Stimulated activated CD4-positive, alpha-beta T cell treated with anti-CD3 and anti-CD28 coated beads, Interleukin-1b, Interleukin-23, amount 100 ng/mL, for 48 hours (primary cell): ENCODE data around the gene SETDB2.

Experiments used
- DNase-seq: peaks from one replicate; pipeline ENCODE4 v3.0.0-alpha.2; 2020

SETDB2 gene

GRCh38 chr13:49435992-49436391 is 8.1 kb upstream of the SETDB2 start:
- DNase-seq = no peak

GRCh38 chr13:49436890-49437289 is 7.2 kb upstream of the SETDB2 start:
- no peak for DNase-seq

DNA sequence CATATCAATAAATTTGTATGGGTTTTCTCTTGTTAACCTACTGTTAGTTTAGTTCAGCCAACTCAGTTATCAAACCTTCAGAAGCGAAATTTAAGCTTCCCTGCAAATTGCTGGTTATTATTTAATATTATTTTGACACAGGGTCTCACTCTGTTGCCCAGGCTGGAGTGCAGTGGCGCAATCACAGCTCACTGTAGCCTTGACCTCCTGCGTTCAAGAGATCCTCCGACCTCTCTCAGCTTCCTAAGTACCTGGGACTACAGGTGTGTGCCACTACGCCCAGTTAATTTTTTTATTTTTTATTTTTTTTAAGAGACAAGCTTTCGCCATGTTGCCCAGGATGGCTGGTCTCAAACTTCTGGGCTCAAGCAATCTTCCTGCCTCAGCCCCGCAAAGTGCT is 6.4 kb upstream of the SETDB2 start:
- no peak for DNase-seq

GRCh38 chr13:49439609-49440008 is 4.5 kb upstream of the SETDB2 start:
- no peak for DNase-seq

DNA sequence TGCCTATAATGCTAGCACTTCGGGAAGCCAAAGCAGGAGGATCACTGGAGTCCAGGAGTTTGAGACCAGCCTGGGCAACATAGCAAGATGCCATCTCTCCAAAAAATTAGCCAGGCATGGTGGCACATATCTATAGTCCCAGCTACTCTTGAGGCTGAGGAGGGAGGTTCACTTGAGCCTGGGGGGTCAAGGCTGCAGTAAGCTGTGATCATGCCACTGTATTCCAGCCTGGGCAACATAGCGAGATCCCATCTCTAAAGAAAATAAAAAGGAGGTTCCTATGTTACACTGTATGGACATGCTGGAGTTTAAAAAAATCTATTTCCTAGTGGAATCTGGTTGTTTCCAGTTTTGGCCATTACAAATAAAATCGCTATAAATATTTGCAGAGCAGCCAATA is 2.8 kb upstream of the SETDB2 start:
- DNase-seq = no peak

GRCh38 chr13:49441846-49442245 is 2.2 kb upstream of the SETDB2 start:
- no peak for DNase-seq

GRCh38 chr13:49443357-49443703 is 744 bp upstream of the SETDB2 start:
- no peak for DNase-seq

DNA sequence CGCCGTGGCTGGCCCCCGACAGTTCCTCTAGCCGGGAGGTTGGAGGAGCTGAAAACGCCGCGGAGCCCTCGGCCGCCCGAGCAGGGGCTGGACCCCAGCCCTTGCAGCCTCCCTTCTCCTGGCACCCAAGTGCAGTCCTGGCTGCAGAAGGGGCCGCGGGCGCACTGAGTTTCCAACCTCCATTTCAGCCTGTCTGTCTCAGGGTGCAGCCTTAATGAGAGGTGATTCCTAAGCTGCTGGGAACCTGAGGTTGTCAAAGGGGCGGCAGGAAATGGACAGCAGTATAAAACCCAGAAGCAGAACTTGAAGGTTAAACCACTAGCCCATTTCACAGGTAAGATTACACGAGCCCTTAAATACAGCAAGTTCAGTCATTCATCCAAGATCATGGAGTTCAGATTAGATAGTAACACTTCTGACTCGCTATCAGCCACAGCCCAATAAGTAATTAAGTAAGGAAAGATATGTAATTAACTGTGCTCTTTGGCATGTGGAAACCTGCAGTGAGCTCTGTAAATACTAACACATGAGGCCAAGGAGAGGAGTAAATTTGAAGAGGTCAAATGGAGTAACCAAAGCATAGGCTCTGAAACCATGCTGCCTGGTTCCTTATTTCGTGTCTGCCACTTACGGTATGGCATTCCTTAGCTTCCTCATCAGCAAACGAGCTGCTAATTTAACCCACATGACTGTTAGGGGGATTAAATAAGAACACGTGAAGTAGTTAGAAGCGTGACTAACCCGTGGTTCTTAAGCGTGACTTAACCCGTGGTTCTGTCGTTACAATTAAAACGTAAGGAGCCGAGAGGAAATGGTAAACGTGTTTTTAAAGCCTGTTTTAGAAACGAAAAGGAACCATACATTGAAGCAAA is 686 bp downstream of the SETDB2 start:
- peak; percentile 21 for DNase-seq

DNA sequence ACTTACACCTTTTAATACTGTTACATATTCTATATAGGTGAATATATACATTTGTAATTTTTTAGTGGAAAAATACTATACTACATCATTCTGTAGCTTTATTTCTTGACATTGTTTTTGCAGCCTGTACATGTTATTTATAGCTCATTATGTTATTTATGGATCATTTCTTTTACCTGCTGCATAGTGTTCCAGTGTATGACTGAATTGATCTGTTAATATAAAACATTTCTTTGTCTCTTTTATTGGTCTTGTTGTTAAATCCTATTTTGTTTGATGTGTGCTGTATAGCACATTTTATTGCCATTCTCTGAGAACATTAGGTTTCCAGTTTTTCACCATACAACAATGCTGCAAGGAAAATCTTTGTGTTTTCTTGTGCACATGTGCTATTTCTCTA is 2.4 kb downstream of the SETDB2 start:
- no peak for DNase-seq

DNA sequence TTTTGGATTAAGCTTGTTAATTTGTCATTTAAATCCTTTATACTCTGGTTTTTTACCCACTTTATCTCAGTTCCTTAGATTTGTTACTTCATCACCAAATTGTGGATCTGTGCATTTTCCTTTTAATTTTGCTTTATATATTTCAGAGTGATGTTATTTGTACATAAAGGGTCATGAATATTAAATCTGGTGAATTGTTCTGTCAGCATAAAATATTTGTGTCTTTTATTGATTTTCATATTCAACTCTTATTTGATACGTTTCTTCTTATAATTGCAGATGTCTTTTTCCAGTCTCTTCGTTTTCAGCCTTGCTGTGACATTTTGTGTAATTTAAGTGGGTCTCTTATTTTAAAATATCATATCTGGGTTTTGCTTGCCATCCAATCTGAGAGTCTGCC is 4.7 kb downstream of the SETDB2 start:
- DNase-seq = no peak

- DNase-seq = no peak
These were observed 6.2 kb downstream of the SETDB2 start for GRCh38 chr13:49450105-49450819.

DNA sequence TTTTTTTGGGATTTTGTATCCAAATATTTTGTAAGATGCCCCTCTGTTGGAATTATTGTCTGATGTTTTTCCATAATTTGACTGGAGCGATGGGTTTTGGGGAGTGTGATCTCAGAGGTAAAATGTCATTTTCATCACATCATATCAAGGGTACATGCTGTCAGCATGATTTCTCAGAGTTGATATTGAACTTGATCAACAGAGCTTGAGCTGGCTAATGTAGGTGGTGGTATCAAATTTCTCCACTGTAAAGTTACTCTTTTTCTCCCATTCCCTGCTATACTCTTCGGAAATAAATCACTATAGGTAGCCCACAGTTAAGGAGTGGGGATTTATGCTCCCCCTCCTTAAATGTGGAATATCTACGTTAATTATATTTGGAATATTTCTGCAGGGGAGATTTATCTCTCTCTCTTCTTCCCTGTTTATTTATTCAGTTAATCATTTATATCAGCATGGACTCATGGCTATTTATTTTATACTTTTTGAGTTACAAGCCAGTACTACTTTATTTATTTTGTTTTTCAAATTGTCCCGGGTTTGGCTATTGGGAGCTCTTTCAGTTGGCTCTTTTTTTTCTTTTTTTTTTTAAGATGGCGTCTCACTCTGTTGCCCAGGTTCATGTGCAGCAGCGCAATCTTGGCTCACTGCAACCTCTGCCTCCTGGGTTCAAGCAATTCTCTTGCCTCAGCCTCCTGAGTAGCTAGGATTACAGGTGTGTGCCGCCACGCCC is 8.8 kb downstream of the SETDB2 start:
- DNase-seq = no peak

GRCh38 chr13:49453465-49453864 is 9.4 kb downstream of the SETDB2 start:
- no peak for DNase-seq

DNA sequence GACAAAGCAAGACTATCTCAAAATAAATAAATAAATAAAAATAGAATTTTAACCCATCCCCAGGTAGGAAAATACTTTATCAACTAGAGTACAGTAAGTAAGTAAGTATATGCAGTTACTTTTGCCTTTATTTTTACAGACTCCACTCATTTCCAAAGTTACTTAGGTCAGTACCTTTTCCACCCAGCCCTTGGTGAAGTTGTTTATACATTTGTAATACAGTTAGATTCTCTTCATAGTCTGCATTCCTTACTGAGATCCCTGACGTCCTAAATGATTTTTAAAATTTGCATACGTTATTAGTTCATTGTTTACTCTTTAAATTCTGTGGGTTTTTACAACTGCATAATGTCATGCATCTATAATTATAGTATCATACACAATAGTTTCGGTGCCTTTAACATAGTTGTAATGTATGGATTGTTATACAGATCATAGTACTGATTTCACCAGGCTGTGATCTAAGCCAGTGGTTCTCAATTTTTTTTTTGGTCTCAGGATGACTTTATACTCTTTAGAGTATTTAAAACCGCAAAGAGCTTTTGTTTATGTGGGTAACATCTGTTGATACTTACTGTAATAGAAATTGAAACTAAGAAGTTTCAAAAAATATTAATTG is 10.4 kb downstream of the SETDB2 start:
- no peak for DNase-seq

DNA sequence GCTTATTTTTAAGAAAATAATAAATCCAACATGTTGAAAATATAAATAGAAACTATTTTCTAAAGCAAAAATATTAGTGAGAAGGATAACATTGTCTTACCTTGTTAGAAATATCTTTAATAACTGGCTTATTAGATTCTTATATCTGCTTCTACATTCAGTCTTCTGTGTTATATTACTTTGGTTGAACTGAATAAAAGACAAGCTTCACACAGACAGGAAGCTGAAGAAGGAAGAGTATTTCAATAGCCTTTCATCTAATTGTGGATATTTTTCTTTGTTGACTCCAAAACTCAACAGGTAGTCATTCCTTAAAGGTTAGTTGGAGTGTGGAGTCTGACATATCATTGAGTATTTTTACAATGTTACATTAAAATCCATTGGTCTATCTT is 10.9 kb downstream of the SETDB2 start:
- no peak for DNase-seq

- DNase-seq = no peak
These were observed 12.1 kb downstream of the SETDB2 start for GRCh38 chr13:49456156-49456555.

DNA sequence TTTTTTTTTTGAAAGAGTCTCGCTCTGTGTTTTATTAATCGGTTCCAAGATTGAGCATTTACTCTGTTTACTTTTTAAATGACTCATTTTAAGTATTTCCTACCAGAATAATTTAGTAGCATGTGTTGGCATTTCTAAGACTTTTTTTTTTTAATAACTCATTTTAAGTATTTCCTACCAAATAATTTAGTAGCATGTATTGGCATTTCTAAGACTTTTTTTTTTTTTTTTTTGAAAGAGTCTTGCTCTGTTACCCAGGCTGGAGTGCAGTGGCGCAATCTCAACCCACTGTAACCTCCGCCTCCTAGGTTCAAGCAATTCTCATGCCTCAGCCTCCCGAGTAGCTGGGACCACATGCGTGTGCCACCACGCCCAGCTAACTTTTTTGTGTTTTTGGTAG is 13.1 kb downstream of the SETDB2 start:
- DNase-seq = no peak

DNA sequence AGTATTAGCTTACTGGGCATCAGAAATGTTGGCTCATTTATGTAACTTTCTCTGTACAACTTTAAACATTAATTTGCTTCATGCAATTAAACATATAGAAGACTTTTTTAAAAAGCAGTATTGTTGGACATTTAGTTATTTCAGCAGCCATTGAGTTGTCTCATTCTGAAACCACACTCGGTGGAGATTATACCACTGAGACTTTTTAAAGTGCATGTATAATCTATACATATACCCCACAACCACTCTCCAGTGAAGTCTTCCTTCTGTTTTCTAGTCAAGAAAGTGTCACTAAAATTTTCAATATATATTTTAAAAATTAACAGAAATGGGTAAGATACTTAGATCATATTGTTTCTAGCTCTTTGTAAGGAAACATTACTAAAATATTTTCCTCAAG is 15.5 kb downstream of the SETDB2 start:
- no peak for DNase-seq

DNA sequence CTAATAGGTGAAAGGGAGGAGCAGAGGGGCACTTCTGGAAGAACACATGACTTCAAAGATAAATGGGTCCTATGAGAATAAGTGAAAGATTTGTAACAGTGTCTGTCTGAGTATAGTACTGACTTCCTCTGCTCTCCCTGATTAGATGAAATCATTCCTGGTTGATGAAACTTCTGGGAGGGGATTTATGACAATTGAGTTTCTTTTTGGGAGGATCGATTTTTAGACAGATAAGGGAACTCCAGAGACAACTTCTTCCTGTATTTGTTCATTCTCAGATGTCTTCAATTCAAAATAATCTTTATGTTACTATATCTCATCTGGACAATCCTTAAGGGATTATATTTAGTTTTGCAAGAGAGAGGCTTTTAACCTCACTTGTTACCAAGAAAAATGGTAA is 20.0 kb downstream of the SETDB2 start:
- no peak for DNase-seq

- no peak for DNase-seq
These were observed 20.7 kb downstream of the SETDB2 start for GRCh38 chr13:49464621-49465325.

- no peak for DNase-seq
These were observed 22.3 kb downstream of the SETDB2 start for GRCh38 chr13:49466292-49466838.

DNA sequence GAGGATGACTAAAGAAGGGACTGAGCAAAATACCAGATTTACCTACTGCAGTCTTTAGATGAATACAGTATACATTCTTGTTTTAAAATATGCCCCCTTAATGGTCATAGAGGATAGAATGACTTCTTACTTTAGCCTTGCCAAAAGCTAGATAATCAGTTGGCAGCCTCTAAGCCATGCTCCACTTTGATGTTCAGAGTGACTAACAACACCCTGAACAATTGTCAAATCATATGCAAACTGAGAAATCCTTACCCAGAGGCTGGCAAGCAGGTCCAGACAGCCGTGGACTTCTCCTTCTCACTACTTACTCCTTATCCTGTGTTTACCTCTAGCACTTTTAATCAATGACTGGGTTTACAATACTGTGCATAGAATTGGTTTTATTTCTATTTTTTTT is 28.1 kb downstream of the SETDB2 start:
- DNase-seq = no peak
